ENCODE measurements around the gene PLPPR4.
"Not testable (repeated sequence)": the region's sequence is repeated elsewhere in the genome, so short reads cannot be mapped to it uniquely, and the experiment has no call there.

The PLPPR4 gene

GRCh38 chr1:99264201-99265021 lies at the start of gene PLPPR4:
Gene PLPPR4 (plus strand): TSS chr1:99264492. CDS start chr1:99264594, 102 bp downstream.
- DNase-seq (ENCODE audit: low read depth in 2 of 2): peak in 1 of 2 donors; percentile 1

GRCh38 chr1:99216956-99217355 lies 47.3 kb upstream of the PLPPR4 start:
- no peak for DNase-seq (ENCODE audit: low read depth in 2 of 2)

GRCh38 chr1:99217599-99217998 lies 46.7 kb upstream of the PLPPR4 start:
- no peak for DNase-seq (ENCODE audit: low read depth in 2 of 2)

GRCh38 chr1:99218572-99218971 lies 45.7 kb upstream of the PLPPR4 start:
- no peak for DNase-seq (ENCODE audit: low read depth in 2 of 2)

GRCh38 chr1:99218999-99219398 lies 45.3 kb upstream of the PLPPR4 start:
- no peak for DNase-seq (ENCODE audit: low read depth in 2 of 2)

GRCh38 chr1:99227056-99227897 lies 37.0 kb upstream of the PLPPR4 start:
- DNase-seq (ENCODE audit: low read depth in 2 of 2): no peak

- DNase-seq (ENCODE audit: low read depth in 2 of 2): no peak
Observed at GRCh38 chr1:99228153-99228552, 36.1 kb upstream of the PLPPR4 start.

- DNase-seq (ENCODE audit: low read depth in 2 of 2): no peak
Observed at GRCh38 chr1:99229122-99229521, 35.2 kb upstream of the PLPPR4 start.

GRCh38 chr1:99230695-99231094 lies 33.6 kb upstream of the PLPPR4 start:
- DNase-seq (ENCODE audit: low read depth in 2 of 2): no peak

GRCh38 chr1:99232172-99232571 lies 32.1 kb upstream of the PLPPR4 start:
- DNase-seq (ENCODE audit: low read depth in 2 of 2): no peak

- DNase-seq (ENCODE audit: low read depth in 2 of 2): no peak
Observed at GRCh38 chr1:99233446-99233845, 30.8 kb upstream of the PLPPR4 start.

GRCh38 chr1:99236756-99237155 lies 27.5 kb upstream of the PLPPR4 start:
- DNase-seq (ENCODE audit: low read depth in 2 of 2): no peak

- no peak for DNase-seq (ENCODE audit: low read depth in 2 of 2)
Observed at GRCh38 chr1:99239690-99240089, 24.6 kb upstream of the PLPPR4 start.

- DNase-seq (ENCODE audit: low read depth in 2 of 2): no peak
Observed at GRCh38 chr1:99240621-99241020, 23.7 kb upstream of the PLPPR4 start.

GRCh38 chr1:99246152-99246551 lies 18.1 kb upstream of the PLPPR4 start:
- no peak for DNase-seq (ENCODE audit: low read depth in 2 of 2)

- DNase-seq (ENCODE audit: low read depth in 2 of 2): no peak
Observed at GRCh38 chr1:99247199-99247598, 17.1 kb upstream of the PLPPR4 start.

GRCh38 chr1:99250728-99251127 lies 13.6 kb upstream of the PLPPR4 start:
- DNase-seq (ENCODE audit: low read depth in 2 of 2): no peak

- no peak for DNase-seq (ENCODE audit: low read depth in 2 of 2)
Observed at GRCh38 chr1:99251308-99251707, 13.0 kb upstream of the PLPPR4 start.

- no peak for DNase-seq (ENCODE audit: low read depth in 2 of 2)
Observed at GRCh38 chr1:99252630-99253029, 11.7 kb upstream of the PLPPR4 start.

GRCh38 chr1:99260402-99260801 lies 3.9 kb upstream of the PLPPR4 start:
- not testable (repeated sequence) for DNase-seq (ENCODE audit: low read depth in 2 of 2)

GRCh38 chr1:99265124-99265523 lies 832 bp downstream of the PLPPR4 start:
- no peak for DNase-seq (ENCODE audit: low read depth in 2 of 2)

GRCh38 chr1:99266726-99267125 lies 2.4 kb downstream of the PLPPR4 start:
- no peak for DNase-seq (ENCODE audit: low read depth in 2 of 2)

GRCh38 chr1:99268021-99268420 lies 3.7 kb downstream of the PLPPR4 start:
- DNase-seq (ENCODE audit: low read depth in 2 of 2): no peak

All from activated CD4-positive, alpha-beta T cell treated with anti-CD3 and anti-CD28 coated beads for 24 hours (primary cell).